ENCODE results near the gene F5.

The F5 gene

GRCh38 chr1:169484101-169484500 is 102.2 kb downstream of the F5 start:
- no peak overlapping the region for H3K4me3 ChIP-seq (ENCODE audit: low read depth, low read length)

GRCh38 chr1:169483500-169483966 is 102.7 kb downstream of the F5 start:
- no peak overlapping the region for H3K4me3 ChIP-seq (ENCODE audit: low read depth, low read length)

DNA sequence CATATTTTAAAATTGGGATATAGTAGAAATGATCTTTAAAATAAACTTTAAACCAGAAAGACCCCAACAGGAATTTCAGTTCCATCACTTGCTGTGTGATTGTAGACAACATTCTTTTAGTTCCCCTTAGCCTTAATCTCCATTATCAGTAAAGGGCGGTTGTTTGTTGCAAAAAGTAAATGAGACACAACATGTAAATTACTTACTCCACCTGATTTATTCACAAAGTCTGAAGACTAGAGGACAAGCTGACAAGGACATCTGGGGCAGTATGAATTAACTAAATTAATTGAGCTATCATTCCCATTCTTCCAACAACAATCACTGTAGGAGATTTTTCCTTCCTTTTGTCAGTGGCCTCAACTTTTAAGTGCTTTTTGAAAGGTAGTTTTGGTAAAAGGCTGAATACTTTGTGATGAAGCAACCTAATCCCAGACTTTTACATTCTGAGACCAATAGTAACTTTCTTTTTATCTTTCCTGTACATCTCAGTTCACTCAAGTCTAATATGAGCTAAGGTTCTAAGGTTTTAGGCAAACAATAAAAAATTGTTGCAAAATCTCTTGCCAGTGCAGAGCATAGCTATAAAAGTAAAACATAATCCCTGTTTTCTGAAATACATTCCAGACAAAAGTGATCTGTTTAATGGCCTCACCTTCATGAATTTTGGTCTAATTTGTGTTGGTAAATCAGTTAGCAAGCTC is 106.8 kb downstream of the F5 start:
- no peak overlapping the region for H3K4me3 ChIP-seq (ENCODE audit: low read depth, low read length)

DNA sequence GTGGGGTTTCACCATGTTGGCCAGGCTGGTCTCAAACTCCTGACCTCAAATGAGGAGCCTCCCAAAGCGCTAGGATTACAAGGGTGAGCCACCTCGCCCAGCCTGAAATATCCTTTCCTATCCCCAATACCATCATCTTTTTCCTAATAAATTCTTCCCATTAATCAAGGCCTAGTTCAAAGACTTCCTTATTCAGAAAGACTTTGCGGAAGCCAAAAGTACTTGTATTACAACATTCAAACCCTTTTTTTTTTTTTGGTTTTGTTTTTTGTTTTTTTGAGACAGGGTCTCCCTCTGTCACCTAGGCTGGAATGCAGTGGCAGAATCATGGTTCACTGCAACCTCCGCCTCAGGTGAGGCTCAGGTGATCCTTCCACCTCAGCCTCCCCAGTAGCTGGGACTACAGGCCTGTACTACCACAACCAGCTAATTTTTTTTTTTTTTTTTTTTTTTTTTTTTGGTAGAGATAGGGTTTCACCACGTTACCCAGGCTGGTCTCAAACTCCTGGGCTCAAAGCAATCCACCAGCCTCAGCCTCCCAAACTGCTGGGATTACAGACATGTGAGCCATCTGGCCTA is 108.1 kb downstream of the F5 start:
- no peak overlapping the region for H3K4me3 ChIP-seq (ENCODE audit: low read depth, low read length)

- H3K4me3 ChIP-seq (ENCODE audit: low read depth, low read length) = no peak overlapping the region
Observed at GRCh38 chr1:169475806-169476387, 110.4 kb downstream of the F5 start.

DNA sequence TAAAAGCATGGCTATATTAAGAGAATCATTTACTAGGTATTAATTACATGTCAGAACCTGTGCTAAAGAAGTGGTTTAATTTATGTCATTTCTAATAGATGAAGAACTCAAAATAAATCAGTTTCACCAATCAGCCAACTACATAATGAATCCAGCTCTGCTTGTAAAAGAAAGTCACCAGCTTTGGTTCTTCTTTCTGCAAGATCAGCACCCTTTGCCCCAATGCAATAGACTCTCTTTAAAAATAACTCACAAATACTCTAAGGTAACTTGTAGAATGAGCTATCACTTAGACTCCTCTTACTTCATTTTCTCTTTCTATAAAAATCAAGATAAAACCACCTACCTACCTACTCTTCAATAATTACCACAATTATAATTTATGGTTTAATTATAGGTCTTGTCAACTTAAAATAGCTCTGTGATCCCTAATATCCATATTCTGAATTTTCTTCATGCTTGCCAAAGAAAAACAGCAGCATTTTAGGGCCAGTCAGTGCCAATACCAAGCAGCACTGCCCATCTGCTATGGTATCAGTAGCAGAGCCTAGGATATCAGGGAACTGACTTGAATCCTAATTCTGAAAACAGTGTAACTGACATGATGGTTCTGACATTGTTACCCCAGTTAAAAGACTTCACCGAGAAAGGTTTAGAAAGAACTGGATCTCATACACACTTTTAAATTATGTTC is 111.8 kb downstream of the F5 start:
- no peak overlapping the region for H3K4me3 ChIP-seq (ENCODE audit: low read depth, low read length)

DNA sequence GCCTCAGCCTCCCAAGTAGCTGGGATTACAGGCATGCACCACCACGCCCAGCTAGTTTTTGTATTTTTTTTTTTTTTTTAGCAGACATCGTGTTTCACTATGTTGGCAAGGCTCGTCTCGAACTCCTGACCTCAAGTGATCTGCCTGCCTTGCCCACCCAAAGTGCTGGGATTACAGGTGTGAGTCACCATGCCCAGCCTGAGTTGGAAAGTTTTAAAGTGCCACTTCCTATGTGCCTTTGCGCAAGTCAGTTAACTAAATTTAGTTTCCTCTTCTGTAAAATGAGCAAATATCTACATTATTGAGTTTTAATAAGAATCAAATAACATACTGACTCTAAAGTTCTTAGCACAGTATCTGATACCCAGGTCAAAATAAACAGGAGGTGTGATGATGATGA is 112.9 kb downstream of the F5 start:
- H3K4me3 ChIP-seq (ENCODE audit: low read depth, low read length) = no peak overlapping the region

- H3K4me3 ChIP-seq (ENCODE audit: low read depth, low read length) = no peak overlapping the region
Observed at GRCh38 chr1:169472738-169473137, 113.5 kb downstream of the F5 start.

- no peak overlapping the region for H3K4me3 ChIP-seq (ENCODE audit: low read depth, low read length)
Observed at GRCh38 chr1:169468982-169469381, 117.3 kb downstream of the F5 start.

DNA sequence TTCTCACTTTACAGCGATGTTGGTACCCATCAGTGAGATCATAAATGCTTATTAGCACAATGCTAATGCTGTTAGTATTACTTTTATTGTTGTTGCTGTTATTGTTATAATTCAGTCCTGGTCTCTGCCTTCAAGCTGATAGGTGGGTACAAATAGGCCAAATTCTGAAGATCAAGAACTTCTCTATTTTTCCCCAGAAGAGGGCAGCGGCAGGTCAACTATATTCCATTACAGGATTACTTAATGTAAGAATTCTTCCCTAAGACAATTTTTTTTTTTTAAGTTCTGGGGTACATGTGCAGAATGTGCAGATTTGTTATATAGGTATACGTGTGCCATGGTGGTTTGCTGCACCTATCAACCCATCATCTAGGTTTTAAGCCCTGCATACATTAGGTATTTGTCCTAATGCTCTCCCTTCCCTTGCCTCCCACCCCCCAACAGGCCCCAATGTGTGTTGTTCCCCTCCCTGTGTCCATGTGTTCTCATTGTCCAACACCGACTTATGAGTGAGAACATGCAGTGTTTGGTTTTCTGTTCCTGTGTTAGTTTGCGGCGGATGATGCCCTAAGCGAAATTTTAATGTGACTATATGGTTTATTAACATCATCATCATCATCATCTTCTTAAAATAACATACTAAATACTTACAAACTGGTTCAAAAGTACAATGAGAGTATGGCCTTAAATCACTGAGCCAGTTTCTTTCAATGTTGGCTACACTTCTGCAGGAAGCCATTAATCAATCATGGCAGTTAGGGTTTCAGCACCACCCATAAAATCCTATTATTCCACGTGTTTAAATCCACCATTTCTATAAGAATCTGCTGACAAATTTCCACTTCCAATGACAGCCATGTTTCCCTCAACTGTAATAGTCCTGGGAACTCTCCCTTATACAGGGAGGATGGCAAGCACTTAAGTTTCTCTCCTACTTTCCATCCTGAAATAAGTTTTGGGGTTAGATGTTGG is 119.7 kb downstream of the F5 start:
- no peak overlapping the region for H3K4me3 ChIP-seq (ENCODE audit: low read depth, low read length)

DNA sequence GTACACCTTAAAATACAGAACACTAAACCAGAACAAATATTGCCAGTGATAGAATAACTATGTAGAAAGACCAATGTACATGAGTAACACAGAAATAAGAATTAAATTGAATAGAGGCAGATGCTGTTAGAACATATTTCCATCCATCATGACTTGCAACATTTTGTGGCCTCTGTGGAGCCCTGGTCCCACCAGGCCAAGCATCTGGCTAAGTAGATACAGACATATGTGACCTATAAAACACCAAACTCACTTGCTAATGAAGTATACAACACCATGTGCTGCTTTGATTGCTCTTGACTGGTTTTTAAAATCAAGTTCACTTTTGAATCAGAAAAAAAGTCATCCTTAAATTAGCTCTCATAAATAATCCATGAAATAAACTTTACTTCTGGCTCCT is 121.0 kb downstream of the F5 start:
- H3K4me3 ChIP-seq (ENCODE audit: low read depth, low read length) = no peak overlapping the region

Measured in iPS-11a (cell line).